Lower leg skin (tissue), 3 donors: ENCODE data around the gene TRIM27.

Experiments used
- POLR2A ChIP-seq, 2 donors: fragments of 450-650 bp; IDR thresholded peaks; one replicate each; pipeline ENCODE4 v1.6.1; 2016 to 2017; ENCODE audit warnings: antibody characterized with exemption in 2 of 2, mild to moderate bottlenecking in 1 of 2, moderate library complexity in 1 of 2
- TF ChIP-seq, protein P1 (sequence below), 3 donors: fragments of 450-650 bp; IDR thresholded peaks; one replicate each; pipeline ENCODE4 v1.5.1; 2016; ENCODE audit warnings: antibody characterized with exemption in 3 of 3, mild to moderate bottlenecking in 3 of 3, moderate library complexity in 2 of 3

DNA sequence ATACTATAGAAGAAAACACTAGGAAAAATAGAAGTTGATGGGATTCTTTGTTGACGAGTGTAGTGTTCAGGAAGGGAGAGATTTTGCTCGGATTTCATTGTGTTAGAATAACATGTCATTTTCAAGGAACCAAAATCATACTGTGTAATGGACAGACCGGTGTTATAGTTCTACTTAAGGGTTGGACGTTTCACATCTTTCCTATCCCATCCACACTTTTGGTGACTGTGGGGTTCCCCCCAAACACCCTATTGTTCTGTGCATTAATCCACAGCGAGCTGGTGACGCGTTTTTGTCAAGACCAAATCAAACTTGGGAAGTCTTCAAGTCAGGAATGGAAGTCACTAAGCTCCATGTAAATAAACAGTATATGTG, 43.3 kb downstream of the TRIM27 start:
- TF ChIP-seq, protein P1, sequence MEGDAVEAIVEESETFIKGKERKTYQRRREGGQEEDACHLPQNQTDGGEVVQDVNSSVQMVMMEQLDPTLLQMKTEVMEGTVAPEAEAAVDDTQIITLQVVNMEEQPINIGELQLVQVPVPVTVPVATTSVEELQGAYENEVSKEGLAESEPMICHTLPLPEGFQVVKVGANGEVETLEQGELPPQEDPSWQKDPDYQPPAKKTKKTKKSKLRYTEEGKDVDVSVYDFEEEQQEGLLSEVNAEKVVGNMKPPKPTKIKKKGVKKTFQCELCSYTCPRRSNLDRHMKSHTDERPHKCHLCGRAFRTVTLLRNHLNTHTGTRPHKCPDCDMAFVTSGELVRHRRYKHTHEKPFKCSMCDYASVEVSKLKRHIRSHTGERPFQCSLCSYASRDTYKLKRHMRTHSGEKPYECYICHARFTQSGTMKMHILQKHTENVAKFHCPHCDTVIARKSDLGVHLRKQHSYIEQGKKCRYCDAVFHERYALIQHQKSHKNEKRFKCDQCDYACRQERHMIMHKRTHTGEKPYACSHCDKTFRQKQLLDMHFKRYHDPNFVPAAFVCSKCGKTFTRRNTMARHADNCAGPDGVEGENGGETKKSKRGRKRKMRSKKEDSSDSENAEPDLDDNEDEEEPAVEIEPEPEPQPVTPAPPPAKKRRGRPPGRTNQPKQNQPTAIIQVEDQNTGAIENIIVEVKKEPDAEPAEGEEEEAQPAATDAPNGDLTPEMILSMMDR (IDR thresholded peaks at IDR 0.05): no peak
- TF ChIP-seq POLR2A (IDR thresholded peaks at IDR 0.05): no peak
